ENCODE results near the gene BICDL1. TPM values are rescaled to one million over a fixed set of nuclear protein-coding genes. Genes with fewer than 3 reads are reported as not detected.

BICDL1 gene
- polyA plus RNA-seq, 6 donors from 2014 or later, result 0.12 to 0.40 (median 0.30) TPM; not detected in 1

DNA sequence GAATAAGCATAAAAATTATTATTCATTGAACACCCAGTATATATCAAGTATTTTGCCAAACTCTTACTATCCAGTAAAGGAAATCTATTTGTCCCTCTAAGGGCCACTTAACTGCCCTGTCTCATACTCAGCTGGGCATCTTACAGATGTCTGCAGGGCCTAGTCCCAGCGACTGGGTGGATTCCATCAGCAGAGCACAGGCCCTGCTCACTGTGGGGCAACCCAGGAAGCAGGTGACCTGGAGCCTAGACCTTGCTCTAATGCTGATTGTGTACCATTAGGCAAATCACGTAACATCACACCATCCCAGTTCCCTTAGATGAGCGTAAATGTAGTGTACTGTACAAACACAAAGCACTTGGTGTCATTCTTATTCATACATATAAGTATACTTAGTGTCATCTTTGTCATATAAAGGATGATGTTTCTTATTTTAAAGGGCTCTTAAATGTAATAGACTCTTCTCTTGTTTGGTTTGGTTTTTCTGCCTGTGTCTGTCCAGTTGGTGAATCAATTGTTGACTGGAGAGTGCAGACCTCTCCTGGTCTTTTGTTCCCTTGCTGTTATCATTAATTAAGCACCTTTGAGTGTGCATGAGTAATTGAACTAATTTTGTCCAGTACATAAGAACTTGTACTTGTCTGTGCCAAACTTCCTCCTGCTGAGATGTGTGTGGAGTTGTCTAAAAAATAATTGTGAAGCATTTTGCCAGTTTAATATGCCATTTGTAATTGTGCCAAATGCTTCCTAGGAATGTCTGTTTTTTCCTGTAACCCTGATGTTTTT lies 78.2 kb downstream of the BICDL1 start:
- no peak overlapping the region for H3K27ac Mint-ChIP-seq
- DNase-seq, result no peak
- no peak for ATAC-seq (ENCODE audit: low read depth in 2 of 2)
- no peaks in the 10 kb centered on the region for H3K27me3 Mint-ChIP-seq
- H3K9me3 Mint-ChIP-seq, result no peaks in the 10 kb centered on the region
- peaks cover 0 to 3% (median 0%) of the 10 kb centered on the region in 3 donors for H3K4me1 Mint-ChIP-seq
- H3K4me3 Mint-ChIP-seq, result no peak overlapping the region
- H3K36me3 Mint-ChIP-seq, result peaks cover 0 to 7% of the 10 kb centered on the region in 2 donors

DNA sequence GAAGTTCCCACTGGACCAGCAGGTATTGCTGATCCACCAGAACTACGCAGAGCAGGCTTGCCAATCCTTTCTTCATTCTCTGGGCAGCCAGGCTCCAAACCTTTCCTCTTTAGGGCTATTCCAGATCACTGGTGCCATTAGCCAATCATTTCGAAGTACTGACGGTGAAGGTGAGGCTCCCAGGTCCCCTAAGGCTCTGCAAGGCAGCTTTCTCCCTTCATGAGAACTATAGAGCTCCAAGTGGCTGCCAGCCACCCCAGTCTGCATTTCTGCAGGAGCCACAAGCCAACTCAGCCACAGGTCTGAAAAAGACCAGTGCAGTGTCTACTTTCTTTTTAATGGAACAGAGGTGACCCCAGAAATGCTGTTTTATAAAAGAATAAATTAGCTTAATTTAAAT lies 78.9 kb downstream of the BICDL1 start:
- ATAC-seq (ENCODE audit: low read depth in 2 of 2) (no peak), DNase-seq (no peak)
- H3K27ac Mint-ChIP-seq, result no peak overlapping the region
- H3K27me3 Mint-ChIP-seq, result no peaks in the 10 kb centered on the region
- peaks cover 0 to 3% (median 0%) of the 10 kb centered on the region in 3 donors for H3K4me1 Mint-ChIP-seq
- peaks cover 0 to 7% of the 10 kb centered on the region in 2 donors for H3K36me3 Mint-ChIP-seq
- H3K9me3 Mint-ChIP-seq, result no peaks in the 10 kb centered on the region
- H3K4me3 Mint-ChIP-seq, result no peak overlapping the region

DNA sequence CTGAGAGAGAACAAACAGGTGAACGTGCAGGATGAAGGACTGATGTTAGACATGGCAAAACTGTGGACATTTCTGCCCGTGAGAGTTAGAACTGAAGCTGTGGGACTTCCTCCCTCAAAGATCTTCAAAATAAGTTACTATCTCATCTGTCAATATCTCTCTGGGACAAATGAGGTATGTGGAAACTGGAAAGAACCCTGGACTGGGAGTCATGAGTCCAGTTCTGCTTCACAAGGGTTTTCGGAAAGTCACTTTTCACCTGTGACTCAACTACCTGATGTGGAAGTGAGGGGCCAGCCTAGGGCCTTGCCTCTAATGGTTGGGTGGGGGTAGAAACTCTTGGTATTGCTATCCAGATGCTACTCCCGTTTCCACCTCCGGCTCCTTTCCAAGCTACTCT lies 80.2 kb downstream of the BICDL1 start:
- DNase-seq (no peak), ATAC-seq (ENCODE audit: low read depth in 2 of 2) (no peak)
- H3K27ac Mint-ChIP-seq, result no peak overlapping the region
- H3K27me3 Mint-ChIP-seq, result no peaks in the 10 kb centered on the region
- H3K4me1 Mint-ChIP-seq, result peaks cover 0 to 3% (median 0%) of the 10 kb centered on the region in 3 donors
- peaks cover 0 to 14% of the 10 kb centered on the region in 2 donors for H3K36me3 Mint-ChIP-seq
- H3K4me3 Mint-ChIP-seq, result no peak overlapping the region
- H3K9me3 Mint-ChIP-seq, result no peaks in the 10 kb centered on the region

DNA sequence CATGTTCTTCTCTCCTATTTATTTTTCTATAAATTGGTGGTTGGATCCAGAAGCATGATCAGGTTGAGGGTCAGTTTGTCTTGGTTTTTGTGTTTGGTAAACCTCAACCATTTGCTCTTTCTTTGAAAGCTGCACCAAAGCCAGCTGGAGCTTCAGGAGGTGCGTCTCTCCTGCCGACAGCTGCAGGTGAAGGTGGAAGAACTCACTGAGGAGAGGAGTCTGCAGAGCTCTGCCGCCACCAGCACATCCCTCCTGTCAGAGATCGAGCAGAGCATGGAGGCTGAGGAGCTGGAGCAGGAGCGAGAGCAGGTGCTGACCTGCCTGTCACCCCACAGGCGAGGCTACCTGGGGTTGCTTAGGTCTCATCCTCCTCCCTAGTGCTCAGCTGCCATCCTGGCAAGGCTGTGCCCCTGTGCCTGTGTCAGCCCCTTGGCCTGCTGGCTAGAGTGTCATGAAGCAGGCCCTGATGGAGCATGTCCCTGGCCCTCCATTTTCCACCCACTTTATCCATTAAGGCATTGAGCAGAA lies 82.5 kb downstream of the BICDL1 start:
- Mint-ChIP-seq H3K4me1 (peaks cover 0 to 9% (median 8%) of the 10 kb centered on the region in 3 donors), H3K27ac (no peak overlapping the region), H3K9me3 (no peaks in the 10 kb centered on the region), H3K36me3 (peaks cover 0 to 9% of the 10 kb centered on the region in 2 donors), H3K4me3 (no peak overlapping the region), H3K27me3 (no peaks in the 10 kb centered on the region)
- ATAC-seq (ENCODE audit: low read depth in 2 of 2), result no peak
- no peak for DNase-seq

DNA sequence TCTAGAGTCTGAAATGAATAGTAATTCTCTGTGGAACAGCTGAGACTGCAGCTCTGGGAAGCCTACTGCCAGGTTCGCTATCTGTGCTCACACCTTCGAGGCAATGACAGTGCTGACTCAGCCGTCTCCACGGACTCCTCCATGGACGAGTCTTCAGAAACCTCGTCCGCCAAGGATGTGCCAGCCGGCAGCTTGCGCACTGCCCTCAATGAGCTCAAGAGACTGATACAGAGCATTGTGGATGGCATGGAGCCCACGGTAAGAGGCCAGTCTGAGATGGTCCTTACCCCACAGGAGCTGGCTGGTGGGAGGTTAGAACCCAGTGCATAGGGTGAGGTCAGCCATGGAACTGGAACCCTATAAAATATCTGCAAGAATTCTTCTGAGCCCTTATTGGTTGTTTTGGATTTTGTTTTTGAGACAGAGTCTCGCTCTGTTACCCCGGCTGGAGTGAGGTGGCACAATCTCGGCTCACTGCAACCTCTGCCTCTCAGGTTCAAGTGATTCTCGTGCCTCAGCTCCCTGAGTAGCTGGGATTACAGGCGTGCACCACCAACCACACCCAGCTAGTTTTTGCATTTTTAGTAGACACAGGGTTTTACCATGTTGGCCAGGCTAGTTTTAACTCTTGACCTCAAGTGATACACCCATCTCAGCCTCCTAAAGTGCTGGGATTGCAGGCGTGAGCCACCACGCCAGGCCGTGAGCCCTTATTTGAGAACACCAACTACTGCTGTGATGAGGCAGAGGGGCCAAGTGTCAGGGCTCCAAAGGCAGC lies 83.6 kb downstream of the BICDL1 start:
- ATAC-seq (ENCODE audit: low read depth in 2 of 2) (no peak), DNase-seq (no peak)
- Mint-ChIP-seq H3K9me3 (no peaks in the 10 kb centered on the region), H3K36me3 (peaks cover 0 to 9% of the 10 kb centered on the region in 2 donors), H3K27ac (peak overlapping the region in 1 of 6 donors; percentile 29), H3K4me3 (no peak overlapping the region), H3K27me3 (no peaks in the 10 kb centered on the region), H3K4me1 (peaks cover 0 to 9% (median 8%) of the 10 kb centered on the region in 3 donors)

DNA sequence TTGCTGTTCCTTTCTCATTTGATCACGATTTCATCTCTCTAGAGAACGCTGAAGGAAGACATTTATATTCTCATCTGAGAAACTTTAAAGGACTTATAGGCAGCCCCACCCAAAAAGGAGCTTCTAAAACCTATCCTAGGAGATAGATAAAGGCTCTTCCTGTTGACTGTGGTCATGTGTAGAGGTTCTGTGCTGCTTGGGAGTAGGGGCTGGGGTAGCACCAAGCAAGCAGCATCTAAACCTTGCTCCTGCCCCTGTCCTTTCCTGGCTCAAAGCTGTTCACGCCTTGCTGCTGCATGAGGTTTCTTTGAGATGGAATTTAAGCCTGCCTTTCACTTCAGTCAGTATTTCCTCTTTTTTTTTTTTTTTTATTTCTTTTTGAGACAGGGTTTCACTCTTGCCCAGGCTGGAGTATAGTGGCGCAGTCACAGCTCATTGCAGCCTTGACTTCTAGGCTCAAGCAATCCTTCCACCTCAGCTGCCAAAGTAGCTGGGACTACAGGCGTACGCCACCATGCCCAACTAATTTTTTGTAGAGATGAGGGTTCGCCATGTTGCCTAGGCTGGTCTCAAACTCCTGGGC lies 86.1 kb downstream of the BICDL1 start:
- peaks cover 3 to 21% (median 15%) of the 10 kb centered on the region in 3 donors for H3K4me1 Mint-ChIP-seq
- ATAC-seq (ENCODE audit: low read depth in 2 of 2), result peak in 1 of 2 donors; percentile 43
- peaks cover 0 to 9% of the 10 kb centered on the region in 2 donors for H3K36me3 Mint-ChIP-seq
- H3K4me3 Mint-ChIP-seq, result no peak overlapping the region
- no peaks in the 10 kb centered on the region for H3K9me3 Mint-ChIP-seq
- H3K27ac Mint-ChIP-seq, result peak overlapping the region in 1 of 6 donors; percentile 85
- no peaks in the 10 kb centered on the region for H3K27me3 Mint-ChIP-seq
- no peak for DNase-seq

DNA sequence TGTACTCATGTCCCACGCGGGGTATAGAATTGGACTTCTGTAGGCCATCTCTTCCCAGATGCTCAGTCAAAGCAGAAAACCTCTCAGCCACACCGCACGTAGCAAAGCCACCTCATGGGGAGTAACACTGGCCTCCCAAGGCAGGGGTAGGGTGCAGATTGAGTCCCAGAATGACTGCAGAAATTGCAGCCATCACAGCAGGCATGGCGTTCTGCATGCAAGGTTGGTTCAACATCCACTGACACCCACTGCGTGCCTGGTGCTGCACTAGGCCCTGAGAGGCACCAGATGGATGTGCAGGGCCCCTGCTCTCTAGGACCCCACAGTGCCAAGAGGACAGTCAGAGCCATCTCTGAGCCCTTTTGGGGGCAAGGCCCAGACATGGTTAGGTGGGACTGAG lies 87.6 kb downstream of the BICDL1 start:
- DNase-seq (no peak), ATAC-seq (ENCODE audit: low read depth in 2 of 2) (no peak)
- Mint-ChIP-seq H3K27ac (no peak overlapping the region), H3K9me3 (no peaks in the 10 kb centered on the region), H3K27me3 (no peaks in the 10 kb centered on the region), H3K36me3 (peaks cover 0 to 13% of the 10 kb centered on the region in 2 donors), H3K4me3 (no peak overlapping the region), H3K4me1 (peaks cover 3 to 21% (median 15%) of the 10 kb centered on the region in 3 donors)

DNA sequence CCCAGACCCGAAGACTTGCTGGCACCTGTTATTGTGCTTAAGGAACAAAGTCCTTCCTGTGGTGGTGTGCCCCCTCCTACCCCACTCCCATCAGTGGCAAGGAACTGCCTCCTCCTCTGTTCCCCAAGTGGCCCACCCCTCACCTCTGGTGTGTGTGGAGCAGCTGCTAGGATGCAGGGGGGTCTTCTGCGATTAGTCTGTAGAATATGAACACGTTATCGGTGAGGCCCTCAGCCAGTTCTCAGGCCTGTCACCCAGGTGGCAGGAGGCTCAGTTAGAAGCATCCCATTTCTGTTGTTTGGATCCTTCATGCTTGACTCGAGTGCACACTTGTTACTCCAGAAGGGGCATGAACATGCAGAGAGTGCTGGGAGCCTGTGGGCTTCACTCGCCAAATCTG lies 88.2 kb downstream of the BICDL1 start:
- H3K27me3 Mint-ChIP-seq, result no peaks in the 10 kb centered on the region
- no peak for ATAC-seq (ENCODE audit: low read depth in 2 of 2)
- DNase-seq, result no peak
- no peak overlapping the region for H3K27ac Mint-ChIP-seq
- peaks cover 3 to 21% (median 15%) of the 10 kb centered on the region in 3 donors for H3K4me1 Mint-ChIP-seq
- H3K36me3 Mint-ChIP-seq, result peaks cover 0 to 17% of the 10 kb centered on the region in 2 donors
- H3K4me3 Mint-ChIP-seq, result no peak overlapping the region
- H3K9me3 Mint-ChIP-seq, result no peaks in the 10 kb centered on the region

DNA sequence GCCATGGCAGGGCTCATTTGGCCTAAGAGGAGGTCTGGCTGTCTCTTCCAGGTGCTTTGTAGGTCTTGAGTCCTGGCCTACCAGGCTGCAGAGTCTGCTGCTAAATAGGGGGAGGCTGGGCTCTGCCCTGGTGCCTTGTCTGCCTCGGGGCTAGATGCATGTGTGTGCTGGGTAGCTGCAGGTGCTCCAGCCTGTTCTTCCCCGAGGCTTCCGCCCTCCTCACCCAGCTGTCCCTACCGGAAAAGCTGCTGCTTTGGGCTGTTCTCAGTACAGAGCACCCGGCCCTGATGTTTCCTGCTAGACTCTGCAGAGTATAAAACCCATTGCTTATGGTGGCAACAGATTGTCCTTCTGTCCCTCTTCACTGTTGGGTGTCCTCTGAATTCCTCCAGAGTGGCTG lies 89.8 kb downstream of the BICDL1 start:
- no peak for DNase-seq
- no peaks in the 10 kb centered on the region for H3K27me3 Mint-ChIP-seq
- no peak overlapping the region for H3K27ac Mint-ChIP-seq
- peaks cover 3 to 21% (median 15%) of the 10 kb centered on the region in 3 donors for H3K4me1 Mint-ChIP-seq
- H3K4me3 Mint-ChIP-seq, result no peak overlapping the region
- H3K9me3 Mint-ChIP-seq, result no peaks in the 10 kb centered on the region
- H3K36me3 Mint-ChIP-seq, result peaks cover 0 to 14% of the 10 kb centered on the region in 2 donors
- ATAC-seq (ENCODE audit: low read depth in 2 of 2), result peak; percentile 45 to 53

DNA sequence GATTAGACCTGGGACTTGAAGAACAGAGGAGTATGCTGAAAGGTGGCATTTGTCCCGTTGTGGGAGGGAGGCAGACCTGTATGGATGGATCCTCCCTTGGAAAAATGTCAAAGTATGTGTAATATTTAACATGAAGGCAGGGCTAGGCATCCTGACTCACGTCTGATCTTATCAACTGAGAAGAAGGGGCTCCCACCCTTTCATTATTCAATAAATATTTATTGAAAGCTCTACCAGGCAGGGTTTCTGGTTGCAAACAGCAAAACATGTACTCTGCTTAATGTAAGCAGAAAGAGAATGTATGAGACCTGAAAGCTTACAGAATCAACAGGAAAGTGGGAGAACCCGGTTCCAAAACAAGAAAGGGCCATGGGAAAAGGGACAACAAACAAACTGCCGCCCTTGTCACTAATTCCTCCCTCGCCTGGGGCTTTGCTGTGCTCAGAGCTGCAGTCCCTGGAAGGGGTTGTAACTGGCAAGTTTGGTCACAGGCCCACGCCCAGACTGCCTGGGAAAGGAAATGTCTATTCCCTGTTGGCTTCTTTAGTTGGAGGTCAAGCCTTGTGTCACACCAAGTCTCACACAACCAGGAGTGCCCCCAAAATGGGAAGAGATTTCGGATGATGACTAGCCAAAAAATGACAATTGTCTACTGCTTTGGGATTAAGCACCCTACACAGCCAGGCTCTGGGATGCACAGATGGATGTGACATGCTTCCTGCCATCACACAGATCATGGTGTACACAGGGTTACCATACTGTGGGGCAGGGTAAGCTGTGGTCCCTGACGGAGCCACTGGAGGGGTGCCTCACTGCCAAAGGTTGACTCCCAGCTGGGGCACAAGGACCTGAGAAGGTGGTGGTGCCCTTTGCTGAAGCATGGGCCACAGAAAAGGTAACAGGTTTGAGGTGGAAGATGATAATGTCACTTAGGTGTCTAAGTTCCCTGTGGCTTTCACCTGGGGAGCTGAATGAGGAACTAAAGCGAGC lies 90.7 kb downstream of the BICDL1 start:
- no peaks in the 10 kb centered on the region for H3K27me3 Mint-ChIP-seq
- no peak overlapping the region for H3K4me3 Mint-ChIP-seq
- peaks cover 0 to 7% of the 10 kb centered on the region in 2 donors for H3K36me3 Mint-ChIP-seq
- H3K9me3 Mint-ChIP-seq, result no peaks in the 10 kb centered on the region
- no peak overlapping the region for H3K27ac Mint-ChIP-seq
- no peak for DNase-seq
- no peak for ATAC-seq (ENCODE audit: low read depth in 2 of 2)
- peaks cover 3 to 19% (median 14%) of the 10 kb centered on the region in 3 donors for H3K4me1 Mint-ChIP-seq

DNA sequence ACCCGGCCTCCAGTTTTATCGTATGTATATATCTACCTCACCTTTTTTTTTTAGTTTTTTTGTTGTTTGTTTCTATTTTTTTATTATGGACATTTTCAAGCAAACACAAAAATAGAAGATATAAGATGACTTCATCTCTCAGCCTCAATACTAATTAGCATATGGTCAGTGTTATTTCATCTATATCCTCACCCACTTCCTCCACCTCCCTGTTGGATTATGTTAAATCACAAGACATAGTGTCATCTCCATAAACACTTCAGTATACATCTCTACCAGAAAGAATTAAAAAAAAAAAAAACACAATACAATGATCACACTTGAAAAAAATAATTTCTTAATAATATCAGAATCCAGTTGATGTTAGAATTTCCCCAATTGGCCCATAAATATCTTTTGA lies 92.6 kb downstream of the BICDL1 start:
- Mint-ChIP-seq H3K36me3 (peaks cover 0 to 7% of the 10 kb centered on the region in 2 donors), H3K27ac (peak overlapping the region in 1 of 6 donors; percentile 71)

DNA sequence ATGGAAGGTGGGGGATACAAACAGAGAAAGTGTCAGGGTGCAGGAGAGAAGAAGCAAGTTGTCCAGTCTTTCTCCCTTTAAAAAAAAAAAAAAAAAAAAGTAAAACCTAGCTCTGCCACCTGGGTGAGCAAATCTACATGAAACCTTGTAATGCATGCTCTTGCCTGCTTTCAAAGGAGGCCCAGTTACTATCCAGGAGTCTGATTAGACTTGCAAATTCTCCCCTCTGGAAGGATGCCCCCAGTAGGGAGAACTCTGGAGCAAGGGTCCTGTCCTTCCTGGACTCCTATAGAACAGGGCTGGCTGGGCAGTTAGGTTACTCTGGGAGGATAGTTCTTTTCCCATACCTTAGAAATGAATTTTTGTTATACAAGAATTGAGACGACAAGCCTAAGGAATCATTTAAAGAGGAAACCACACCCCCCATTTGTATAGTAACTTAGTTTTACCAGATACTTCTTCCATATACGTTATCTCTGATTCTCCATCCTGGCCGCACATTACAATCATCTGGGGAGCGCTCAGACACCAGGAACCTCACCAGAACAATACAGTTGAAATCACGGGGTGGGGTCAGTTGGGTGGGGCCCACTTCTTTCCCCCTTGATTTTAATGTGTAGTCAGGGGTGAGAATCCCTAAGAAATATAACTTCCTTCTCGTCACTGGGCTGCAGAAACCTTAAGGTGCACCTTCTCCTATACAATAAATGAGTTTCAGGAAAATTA lies 97.0 kb downstream of the BICDL1 start:
- Mint-ChIP-seq H3K9me3 (no peaks in the 10 kb centered on the region), H3K27ac (peak overlapping the region; percentile 14 to 97 (median 82)), H3K27me3 (no peaks in the 10 kb centered on the region), H3K4me1 (peaks cover 0 to 16% (median 13%) of the 10 kb centered on the region in 3 donors), H3K36me3 (peaks cover 0 to 10% of the 10 kb centered on the region in 2 donors), H3K4me3 (peak overlapping the region in 1 of 8 donors; percentile 26)
- DNase-seq, result no peak
- no peak for ATAC-seq (ENCODE audit: low read depth in 2 of 2)

More for the DNA sequence above, 92.6 kb downstream of the BICDL1 start:
- ATAC-seq (ENCODE audit: low read depth in 2 of 2) (no peak), DNase-seq (no peak)
- no peaks in the 10 kb centered on the region for H3K27me3 Mint-ChIP-seq
- peaks cover 3 to 12% (median 8%) of the 10 kb centered on the region in 3 donors for H3K4me1 Mint-ChIP-seq
- no peak overlapping the region for H3K4me3 Mint-ChIP-seq
- H3K9me3 Mint-ChIP-seq, result no peaks in the 10 kb centered on the region
